ENCODE results near the gene SLC51B.

Gene SLC51B

GRCh38 chr15:65100442-65100841, 55.3 kb downstream of the SLC51B start:
- no peak for DNase-seq (ENCODE audit: low spot score)

DNA sequence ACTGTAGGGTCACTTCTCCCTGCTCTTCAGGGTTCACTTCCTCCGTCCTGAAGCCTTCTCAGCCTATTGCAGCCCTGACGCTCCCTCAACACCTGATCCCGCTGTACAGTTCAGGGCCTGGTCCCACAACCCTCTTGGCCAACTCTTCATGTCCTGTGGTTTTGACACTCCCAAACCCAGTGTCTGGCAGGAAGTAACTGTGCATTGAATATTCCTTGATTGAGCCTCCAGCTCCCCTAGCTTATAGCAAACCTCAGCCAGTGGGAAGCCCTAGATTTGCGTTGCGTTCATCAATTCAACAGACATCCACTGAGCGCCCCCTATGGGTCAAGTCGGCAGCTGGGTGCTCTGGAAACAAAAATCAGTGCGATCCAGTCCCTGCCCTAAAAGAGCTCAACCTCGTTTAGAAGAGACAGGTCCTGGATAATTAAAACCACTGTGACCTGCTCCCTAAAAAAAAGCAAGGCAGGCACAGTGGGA, 56.3 kb downstream of the SLC51B start:
- DNase-seq (ENCODE audit: low spot score) = peak; percentile 42

- no peak for DNase-seq (ENCODE audit: low spot score)
Measured at GRCh38 chr15:65101891-65102708, 56.9 kb downstream of the SLC51B start.

DNA sequence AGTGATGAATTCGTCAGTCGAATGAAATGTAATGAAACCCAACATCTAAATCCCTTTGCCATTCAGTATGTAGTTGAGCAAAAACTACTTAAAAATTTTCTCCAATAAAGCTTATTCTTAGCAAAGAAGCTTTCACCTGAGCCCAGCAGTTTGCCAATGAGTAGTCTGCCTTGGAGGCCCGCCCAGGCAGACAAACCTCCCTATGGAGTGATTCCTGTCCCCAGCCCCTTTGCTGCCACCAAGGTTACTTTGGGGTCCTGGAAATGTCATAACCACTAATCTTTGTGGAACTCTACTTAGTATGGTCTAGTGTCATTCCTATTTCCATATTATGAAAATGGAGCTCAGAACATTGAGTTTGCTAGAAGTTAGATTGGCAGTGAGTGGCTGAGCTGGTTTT, 57.7 kb downstream of the SLC51B start:
- DNase-seq (ENCODE audit: low spot score) = no peak
